NCI-H2196 (cell line): ENCODE results near the gene NTN5.

Experiments used
- DNase-seq: peaks from one replicate; lab custom pipeline; 2025; ENCODE audit not compliant: unreplicated experiment; lab: John Stamatoyannopoulos, UW

The NTN5 gene

DNA sequence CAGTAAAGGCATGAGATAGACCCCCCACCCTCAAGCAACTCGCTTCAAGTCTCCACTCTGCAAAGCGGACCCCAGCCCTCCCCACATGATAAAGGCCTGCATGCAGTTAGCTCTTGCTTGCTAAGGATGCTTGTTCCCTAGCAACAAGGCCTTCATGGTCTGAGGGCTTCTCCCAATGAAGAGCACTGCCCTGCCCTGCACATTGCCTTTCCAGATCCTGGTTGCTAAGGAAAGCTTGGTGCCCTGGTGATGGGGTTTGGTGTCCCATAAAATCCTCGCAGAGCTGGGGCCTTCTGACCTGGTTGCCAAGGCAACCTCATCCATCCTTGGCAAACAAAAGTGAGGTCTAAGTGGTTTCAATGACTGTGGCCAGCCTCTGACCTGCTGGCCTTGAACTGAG is 41.6 kb downstream of the NTN5 start:
- DNase-seq: peak; percentile 54

DNA sequence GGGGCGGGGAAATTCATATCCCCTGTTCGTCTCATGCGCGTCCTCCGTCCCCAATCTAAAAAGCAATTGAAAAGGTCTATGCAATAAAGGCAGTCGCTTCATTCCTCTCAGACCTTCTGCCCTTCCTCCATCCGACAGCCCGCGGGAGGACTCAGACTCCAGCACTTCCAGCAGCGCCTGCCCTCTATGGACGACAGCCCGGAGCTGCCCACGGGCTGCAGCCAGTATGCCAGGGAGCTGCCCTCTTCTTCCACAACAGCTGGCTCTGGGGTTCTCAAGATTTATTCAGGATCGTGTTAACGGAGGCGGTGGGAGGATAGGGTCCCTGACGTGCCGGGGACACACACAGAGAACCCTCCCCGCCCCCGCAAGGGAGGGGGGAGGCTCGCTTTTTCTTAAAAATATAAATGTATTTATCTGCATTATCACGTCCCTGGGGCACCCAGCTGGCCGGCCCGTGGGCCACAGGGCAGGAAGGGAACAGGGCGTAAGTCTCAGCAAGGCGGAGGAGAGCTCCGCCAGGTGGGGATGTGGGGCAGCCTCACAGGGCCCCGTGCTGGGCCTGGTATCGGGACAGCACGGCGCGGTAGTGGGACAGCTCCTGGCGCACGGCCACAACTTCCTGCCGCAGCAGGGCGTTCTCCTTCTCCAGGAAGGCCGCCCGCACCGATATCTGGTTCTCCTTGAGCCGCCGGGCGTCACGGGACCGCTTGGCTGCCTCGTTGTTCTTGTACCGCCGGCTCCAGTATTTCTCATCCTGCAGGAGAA is 42.3 kb downstream of the NTN5 start:
- DNase-seq: no peak

DNA sequence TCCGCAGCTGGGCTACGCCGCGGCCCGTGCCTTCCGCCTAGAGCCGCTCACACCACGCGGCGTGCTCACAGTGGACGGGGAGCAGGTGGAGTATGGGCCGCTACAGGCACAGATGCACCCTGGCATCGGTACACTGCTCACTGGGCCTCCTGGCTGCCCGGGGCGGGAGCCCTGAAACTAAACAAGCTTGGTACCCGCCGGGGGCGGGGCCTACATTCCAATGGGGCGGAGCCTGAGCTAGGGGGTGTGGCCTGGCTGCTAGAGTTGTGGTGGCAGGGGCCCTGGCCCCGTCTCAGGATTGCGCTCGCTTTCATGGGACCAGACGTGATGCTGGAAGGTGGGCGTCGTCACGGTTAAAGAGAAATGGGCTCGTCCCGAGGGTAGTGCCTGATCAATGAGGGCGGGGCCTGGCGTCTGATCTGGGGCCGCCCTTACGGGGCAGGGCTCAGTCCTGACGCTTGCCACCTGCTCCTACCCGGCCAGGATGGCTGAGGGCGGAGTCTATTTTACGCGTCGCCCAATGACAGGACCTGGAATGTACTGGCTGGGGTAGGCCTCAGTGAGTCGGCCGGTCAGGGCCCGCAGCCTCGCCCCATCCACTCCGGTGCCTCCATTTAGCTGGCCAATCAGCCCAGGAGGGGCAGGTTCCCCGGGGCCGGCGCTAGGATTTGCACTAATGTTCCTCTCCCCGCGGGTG is 43.1 kb downstream of the NTN5 start:
- DNase-seq: no peak

DNA sequence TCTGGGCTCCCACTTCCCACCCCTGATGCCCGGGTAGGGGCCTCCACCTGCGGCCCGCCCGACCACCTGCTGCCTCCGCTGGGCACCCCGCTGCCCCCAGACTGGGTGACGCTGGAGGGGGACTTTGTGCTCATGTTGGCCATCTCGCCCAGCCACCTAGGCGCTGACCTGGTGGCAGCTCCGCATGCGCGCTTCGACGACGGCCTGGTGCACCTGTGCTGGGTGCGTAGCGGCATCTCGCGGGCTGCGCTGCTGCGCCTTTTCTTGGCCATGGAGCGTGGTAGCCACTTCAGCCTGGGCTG is 43.6 kb downstream of the NTN5 start:
- no peak for DNase-seq

DNA sequence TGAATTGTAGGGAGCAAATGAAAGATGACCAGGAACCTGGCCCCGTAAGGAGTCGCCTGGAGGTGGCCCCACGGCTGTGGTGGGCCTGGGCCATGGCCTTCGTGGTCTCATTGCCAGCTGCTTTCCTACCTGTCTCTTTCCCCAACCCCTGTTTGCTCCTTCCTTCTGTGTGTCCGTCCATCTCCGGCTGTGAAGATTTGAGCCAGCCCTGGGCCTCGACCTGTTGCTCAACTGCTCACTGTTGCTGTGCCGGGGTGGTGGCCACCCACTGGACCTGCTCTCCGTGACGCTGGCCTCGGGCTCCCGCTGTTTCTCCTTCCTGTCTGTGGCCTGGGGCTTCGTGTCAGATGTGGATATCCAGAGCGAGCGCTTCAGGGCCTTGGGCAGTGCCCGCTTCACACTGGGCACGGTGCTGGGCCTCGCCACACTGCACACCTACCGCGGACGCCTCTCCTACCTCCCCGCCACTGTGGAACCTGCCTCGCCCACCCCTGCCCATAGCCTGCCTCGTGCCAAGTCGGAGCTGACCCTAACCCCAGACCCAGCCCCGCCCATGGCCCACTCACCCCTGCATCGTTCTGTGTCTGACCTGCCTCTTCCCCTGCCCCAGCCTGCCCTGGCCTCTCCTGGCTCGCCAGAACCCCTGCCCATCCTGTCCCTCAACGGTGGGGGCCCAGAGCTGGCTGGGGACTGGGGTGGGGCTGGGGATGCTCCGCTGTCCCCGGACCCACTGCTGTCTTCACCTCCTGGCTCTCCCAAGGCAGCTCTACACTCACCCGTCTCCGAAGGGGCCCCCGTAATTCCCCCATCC is 44.1 kb downstream of the NTN5 start:
- DNase-seq: no peak

DNA sequence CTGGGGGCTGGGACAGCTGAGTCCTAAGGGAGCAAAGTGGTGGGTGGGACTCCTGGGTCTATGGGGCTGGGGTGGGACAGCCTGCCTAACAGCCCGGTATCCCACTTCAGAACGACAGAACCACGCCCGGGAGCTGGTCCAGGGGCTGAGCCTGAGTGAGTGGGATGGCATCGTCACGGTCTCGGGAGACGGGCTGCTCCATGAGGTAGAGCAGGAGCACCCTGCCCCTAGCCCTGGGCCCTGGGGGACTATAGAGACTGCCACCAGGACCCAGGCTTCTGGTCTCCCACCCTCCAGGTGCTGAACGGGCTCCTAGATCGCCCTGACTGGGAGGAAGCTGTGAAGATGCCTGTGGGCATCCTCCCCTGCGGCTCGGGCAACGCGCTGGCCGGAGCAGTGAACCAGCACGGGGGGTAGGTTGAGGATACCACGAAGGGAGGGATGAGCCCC is 44.9 kb downstream of the NTN5 start:
- no peak for DNase-seq

DNA sequence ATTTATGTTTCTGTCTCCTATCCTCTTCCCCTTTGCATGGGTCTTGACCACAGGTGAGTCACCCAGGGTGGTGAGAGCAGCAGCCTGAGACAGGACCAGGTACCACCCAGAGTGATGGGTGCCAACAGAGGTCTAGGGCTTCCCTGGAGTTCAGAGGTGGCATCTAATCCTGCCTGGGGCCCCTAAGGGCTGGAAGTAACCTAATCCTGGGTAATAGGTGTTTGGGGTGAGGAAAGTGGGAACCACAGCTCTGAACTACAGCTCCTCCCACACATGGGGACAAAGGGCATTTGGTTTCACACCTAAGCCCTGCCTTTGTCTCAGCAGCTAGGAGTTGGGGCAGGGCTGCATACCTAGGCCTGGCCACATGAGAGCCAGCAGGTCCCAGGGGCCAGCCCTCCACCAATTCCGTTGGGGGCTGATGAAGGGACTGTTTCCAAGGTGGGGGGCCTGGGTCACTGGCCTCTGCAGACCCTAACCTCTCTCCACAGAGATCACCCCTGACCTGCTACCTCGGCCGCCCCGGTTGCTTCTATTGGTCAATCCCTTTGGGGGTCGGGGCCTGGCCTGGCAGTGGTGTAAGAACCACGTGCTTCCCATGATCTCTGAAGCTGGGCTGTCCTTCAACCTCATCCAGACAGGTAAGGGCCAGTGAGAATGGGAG is 45.5 kb downstream of the NTN5 start:
- no peak for DNase-seq

DNA sequence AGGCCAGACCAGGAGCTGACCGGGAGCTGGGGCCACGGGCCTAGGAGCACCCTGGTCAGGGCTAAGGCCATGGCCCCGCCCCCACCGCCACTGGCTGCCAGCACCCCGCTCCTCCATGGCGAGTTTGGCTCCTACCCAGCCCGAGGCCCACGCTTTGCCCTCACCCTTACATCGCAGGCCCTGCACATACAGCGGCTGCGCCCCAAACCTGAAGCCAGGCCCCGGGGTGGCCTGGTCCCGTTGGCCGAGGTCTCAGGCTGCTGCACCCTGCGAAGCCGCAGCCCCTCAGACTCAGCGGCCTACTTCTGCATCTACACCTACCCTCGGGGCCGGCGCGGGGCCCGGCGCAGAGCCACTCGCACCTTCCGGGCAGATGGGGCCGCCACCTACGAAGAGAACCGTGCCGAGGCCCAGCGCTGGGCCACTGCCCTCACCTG is 46.9 kb downstream of the NTN5 start:
- DNase-seq: no peak

DNA sequence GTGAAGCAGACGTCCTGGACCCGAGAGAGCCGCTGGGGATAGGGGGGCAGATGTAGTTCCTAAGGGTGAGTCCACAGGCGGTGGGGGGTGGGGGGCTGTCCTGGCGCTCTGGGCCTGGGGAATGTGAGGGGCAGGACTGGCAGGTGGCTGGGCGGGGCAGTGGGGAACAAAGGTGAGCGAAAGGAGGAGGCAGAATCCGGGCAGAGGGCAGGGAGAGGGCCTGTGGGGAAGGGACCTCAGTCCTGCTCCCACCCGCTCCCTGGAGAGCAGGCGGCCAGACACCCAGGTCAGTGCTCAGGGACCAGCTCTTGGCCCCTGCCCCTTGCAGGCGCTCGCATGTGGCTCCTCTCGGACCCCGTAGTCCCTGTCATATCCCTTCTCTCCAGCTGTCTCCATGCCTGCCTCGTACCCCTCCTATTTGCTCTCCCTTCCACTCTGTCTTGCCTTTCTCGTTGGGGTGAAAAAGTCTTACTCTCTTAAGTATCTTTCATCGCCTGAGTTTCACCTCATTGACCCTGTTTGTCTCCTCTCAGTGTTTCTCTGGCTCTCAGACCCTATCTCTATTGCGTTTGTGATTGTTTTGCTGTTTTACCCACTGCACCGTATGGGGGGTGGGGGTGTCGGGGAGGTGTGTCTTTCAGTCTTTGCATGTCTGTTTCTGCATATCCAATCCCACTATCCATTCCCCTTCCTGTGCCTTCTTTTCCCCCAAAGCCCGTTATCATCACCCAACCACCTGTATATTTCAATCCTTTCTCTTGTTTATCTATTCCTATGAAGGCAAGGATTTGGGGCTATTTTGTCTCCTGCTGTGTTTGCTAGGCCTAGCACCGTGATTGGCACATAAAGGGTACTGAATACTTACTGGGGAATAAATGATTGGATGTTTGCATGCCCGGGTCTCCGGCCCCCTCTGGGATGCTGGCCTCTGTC is 47.8 kb downstream of the NTN5 start:
- DNase-seq: no peak

DNA sequence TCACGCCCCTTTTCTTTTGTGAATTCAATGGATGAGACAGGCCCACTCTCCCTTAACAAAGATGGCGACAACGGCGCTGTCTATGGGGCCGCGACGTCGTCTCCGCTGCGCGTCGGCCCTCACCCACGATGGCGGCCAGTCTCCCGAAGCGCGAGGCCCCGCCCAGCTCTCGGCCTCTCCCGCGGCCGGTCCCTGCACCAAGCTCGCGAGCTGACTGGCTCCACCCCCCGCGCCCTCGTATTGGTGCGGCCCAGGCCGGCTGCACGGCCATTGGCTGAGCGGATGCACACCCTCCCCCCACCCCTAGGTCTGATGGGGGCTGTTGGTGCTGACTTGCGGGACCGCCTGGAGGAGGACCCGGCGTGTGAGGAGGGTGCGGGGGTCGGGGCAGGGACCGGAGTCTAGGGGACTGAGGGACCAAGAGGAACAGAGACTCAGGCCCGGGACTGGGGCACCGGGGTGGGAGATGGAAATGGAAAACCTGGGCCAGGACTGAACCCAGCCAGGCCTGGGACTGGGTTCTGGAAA is 48.7 kb downstream of the NTN5 start:
- DNase-seq: peak; percentile 98

DNA sequence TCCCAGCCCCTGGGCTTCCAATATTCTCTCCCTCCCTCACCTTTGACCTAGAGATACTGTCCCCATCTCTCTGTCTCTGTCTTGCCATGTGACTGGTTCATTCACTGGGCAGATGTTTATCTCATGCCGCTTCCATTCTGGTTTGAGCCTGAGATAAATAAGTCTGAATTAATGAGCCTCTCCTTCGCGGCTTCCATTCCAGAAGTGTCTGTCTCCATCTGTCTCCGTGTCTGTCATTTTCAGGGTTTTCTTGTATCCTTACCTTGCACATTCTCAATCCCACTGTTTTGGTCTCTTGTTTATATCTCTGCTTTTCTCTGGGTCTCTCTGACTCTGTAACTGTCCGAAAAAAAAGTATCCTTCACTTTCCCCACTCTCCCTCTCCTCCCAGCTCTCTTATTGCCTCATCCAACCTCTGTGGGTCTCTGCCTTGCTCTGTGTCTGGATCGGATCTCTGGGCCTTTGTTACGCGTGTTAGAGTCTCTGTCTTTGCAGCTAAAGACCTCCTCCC is 49.2 kb downstream of the NTN5 start:
- no peak for DNase-seq

DNA sequence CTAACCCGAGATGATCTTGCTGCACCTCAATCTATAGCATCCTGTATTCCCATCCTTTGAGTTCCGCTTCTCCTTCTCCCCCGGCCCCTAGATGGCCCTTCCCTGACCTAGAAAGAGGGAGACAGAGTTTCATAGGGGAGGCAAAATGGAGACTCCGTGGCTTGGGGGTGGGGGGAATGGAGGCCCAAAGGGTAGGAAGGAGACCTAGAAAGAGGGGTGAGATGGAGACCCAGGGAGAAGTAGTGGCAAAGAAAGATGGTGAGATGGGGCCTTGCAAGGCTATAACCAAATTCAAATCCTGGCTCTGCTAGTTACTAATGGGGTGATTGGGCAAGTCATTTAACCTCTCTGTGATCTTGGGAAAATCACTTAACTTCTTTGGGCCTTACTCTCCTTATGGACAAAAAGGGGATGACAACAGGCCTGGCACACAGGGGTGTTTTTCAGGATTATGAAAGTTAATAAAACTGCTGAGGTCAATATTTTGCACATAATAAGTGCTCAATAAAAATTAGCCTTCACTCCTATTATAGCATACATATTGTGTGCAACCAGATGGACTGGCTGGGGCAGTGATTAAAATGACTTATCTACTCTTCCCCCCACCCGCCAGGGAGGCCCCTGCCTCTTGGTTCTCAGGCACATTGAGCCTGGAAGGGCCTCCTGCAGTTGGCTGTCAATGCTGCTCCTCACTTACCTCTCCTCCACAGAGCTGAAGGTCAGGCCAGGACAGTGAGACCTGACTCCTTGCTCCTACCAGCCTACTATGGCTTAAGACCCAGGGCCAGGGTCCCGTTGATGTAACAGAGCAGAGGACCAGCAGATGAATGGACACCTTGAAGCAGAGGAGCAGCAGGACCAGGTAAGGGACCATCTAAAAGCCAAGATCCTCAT is 52.9 kb downstream of the NTN5 start:
- DNase-seq: no peak

DNA sequence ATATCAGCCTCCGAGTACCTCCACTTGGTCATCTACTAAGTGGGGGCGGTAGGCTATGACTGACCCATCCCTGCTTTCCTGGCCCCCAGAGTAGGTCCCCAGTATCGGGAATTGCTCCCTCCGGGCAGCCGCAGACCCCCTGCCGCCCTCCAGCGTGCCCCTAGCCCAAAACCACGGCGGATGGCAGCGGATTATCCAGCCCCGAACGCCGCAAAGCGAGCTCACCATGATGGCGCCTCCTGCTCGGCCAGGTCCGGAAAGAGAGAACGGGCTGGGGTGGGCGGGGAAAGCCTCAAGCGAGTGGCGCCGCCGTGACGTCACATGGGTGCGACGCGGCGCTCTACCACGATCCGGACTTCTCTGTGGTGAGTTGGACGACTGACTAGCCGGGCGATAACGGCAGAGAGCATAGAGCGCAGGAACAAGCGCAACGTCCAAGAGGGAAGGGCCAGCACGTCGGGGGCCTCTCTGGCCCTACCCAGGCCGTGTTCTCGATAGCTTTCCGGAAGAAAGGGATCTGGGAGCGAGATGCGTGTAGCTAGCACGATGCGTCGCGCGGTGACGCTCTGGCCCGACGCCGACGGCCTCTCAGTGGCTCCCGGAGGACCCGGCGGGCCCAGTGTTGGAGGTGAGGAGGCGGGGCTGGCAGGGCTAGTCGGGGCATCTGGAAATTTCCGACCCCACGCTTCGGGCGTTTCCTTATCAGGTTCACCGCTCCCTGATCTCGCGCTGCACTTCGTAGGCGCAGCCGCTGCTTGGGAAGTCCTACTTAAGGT is 53.7 kb downstream of the NTN5 start, which contains the start of the genes RPL18 and SPHK2:
TSS of gene RPL18 (minus strand) at position 263 of the 776 bp plus-strand sequence. CDS start at position 228, 35 bp downstream.
TSS of gene SPHK2 (plus strand) at position 591 of the 776 bp plus-strand sequence. CDS start 1,009 bp downstream, outside the sequence.
- DNase-seq: peak; percentile 100

DNA sequence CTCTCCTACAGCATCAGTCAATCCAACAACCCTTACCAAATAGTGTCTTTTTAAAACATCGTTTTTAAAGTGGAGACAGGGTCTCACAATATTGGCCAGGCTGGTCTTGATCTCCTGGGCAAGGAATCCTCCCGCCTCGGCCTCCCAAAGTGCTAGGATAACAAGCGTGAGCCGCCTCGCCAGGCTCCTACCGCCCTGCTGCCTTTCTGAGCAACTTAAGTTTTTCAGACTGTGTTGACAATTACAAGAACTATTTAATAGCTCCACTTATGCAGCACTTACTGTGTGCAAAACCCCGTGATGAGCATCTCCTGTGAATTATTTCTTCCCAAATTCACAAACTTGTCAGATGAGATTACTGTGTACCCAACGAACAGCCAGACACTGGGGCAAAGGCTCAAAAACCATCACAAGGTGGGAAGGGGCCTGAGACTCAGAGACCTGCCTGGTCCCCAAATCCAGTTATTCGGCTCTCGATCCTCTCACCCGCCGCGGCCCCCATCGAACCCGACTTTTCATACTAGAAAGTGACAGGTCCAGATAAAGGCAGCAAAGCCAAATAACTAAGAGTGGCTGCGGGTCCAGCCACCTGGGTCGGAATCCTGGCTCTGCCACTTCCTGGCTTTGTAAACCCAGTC is 54.4 kb downstream of the NTN5 start:
- no peak for DNase-seq

DNA sequence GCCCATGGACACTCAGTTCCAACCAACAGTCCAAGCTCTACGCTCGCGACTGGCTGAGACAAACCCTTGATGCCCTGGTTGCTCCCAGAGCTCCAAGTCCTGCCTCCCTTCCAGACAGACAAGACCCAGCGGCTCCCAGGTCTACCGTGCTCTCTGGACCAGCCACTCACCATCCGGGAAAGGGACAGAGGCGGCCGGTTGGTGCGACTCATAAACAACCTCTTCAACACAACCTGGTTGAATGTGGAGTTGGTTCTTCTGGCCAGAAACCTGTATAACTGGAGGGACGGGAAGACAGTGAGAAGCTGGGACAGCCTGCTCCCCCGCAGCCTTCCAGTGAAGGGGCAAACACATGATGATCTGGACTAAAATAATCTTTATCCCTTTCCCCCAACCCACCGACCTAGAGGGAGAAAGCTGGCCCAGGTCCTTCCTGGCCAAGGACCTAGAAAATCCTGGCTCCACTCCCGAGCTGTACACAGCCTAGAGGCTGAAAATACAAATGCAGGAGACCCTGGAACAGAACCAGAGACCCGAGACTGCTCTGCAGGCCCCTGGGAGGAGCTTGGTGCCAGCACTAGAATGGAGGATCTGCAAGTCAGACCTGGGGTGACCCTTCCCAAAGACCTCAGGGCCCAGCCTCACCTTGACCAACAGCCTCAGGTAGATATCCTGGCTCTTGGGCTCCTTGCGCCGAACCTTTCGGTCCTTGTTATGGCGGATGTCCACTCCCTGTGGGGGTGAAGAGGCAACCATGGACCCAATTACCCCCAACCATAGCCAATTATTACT is 55.5 kb downstream of the NTN5 start:
- no peak for DNase-seq

DNA sequence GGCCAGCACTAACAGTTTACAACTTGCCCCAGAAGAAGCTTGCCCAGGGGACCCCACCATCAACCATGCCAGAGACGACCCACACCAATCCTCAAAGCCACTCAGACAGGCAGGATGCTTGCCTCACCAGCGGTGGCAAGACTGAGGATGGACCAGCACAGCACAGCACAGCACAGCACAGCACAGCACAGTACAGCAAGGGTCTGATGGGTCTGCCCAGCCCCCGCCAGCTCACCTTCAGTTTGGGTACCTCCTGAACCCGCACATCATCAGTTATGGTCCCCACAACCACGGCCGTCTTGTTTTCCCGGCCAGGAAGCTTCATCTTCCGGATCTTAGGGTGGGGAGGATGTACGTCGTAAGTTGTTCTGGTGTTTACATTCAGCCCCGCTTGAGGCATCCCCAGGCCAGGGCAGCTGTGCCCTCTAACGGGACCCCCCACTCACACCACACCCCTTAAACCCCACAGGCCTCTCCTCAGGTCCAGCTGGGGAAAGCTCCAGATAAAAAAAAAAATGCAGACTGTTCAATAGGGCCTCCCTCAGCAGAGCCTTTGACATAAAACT is 56.2 kb downstream of the NTN5 start:
- DNase-seq: no peak
